Measurements from ENCODE around the gene PLEKHG7.

GRCh38 chr12:92735131-92735721, 32.4 kb downstream of the PLEKHG7 start:
- TF ChIP-seq POLR2AphosphoS5 (IDR thresholded peaks at IDR 0.05): peak in 2 of 3 donors; percentile 6 to 8
- no peak for TF ChIP-seq CTCF (IDR thresholded peaks at IDR 0.05)
- no peak for TF ChIP-seq EP300 (IDR thresholded peaks at IDR 0.05)
- TF ChIP-seq POLR2A (IDR thresholded peaks at IDR 0.05): no peak
